AG04450 (cell line): ENCODE measurements around the gene B3GNT7. TPM values are rescaled to one million over a fixed set of nuclear protein-coding genes. Genes with fewer than 3 reads are reported as not detected.

Source experiments
- polyA plus RNA-seq: library from polyadenylated mRNA; depleted of rRNA; stranded (reverse); fragments of >200 nt; gene quantifications from 2 replicates; pipeline ENCODE4 v1.2.3, GENCODE V29; 2011; rRNA removed
- small RNA-seq: library from RNA; depleted of rRNA; stranded (forward); fragments of <200 nt; gene quantifications from one replicate; pipeline ENCODE3, GENCODE V24; 2012; ENCODE audit warnings: low read depth; ENCODE audit not compliant: insufficient read length

Gene B3GNT7
- polyA plus RNA-seq, 1 experiment: 0.06 TPM

Small RNA genes lying within 50 kb of the gene (small RNA-seq; reads per million reads assigned to genes)
- gene MIR4777: 0.81 reads per million

Other genes starting within 250 kb of the B3GNT7 start
- gene ARMC9, start 197.1 kb upstream of the B3GNT7 start, polyA plus RNA-seq: 49.4 and 51.2 TPM in 2 replicates
- 165 and 225 TPM in 2 replicates for gene NCL, start 68.8 kb downstream of the B3GNT7 start, polyA plus RNA-seq
- not detected in 2 replicates for gene NMUR1, start 134.7 kb downstream of the B3GNT7 start, polyA plus RNA-seq
- gene TEX44, start 197.2 kb downstream of the B3GNT7 start, polyA plus RNA-seq: not detected in 2 replicates